GM23248 (cell line): ENCODE measurements around the gene ENTPD2.

ENCODE experiments used
- EZH2 ChIP-seq: fragments of 200-600 bp; sonication (generic); IDR thresholded peaks from 2 replicates; pipeline ENCODE4 v1.6.1; 2018; ENCODE audit warnings: antibody characterized with exemption, mild to moderate bottlenecking; ENCODE audit not compliant: insufficient read depth, poor library complexity, severe bottlenecking
- EZH2phosphoT487 ChIP-seq: fragments of 200-600 bp; sonication (generic); IDR thresholded peaks from 2 replicates; pipeline ENCODE4 v1.6.1; 2018; ENCODE audit warnings: antibody characterized with exemption, moderate library complexity, mild to moderate bottlenecking, low read depth; ENCODE audit not compliant: insufficient read depth

DNA sequence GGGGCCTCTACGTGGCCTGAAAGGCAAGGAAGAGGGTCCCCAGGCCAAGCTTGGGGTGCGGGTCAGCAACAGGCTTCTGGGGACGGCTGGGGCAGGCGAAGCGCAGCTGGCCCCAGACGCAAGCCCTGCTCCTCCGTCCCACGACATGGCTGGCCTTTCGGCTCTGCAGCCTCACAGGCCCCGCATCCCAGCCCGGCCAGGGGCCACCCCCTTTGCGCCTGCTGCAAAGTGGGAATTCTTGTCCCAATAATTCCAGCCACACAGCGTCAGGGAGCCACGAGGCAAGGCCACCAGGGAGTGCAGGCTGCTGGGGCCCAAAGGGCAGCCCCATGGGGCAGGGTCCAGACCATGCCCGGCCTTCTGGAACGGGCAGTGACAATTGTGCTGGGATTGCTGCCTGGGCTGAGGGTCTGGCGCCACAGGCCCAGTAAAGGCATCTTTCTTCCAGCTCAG, 1.1 kb upstream of the ENTPD2 start:
- TF ChIP-seq EZH2, result no peak
- TF ChIP-seq EZH2phosphoT487, result no peak
